SU-DHL-6 (cell line): ENCODE data around the gene RTL5.

ENCODE experiments used
- EZH2phosphoT487 ChIP-seq: fragments of 200-600 bp; sonication (generic), shearing (Covaris generic); conservative IDR thresholded peaks from 2 replicates; pipeline ENCODE4 v1.6.1; 2018; ENCODE audit warnings: mild to moderate bottlenecking, antibody characterized with exemption, low read length, moderate library complexity, mixed read lengths
- TF ChIP-seq, protein P1 (sequence below): fragments of 200-600 bp; sonication (generic); IDR thresholded peaks from one replicate; pipeline ENCODE4 v1.5.1; 2017; ENCODE audit warnings: antibody characterized with exemption, mild to moderate bottlenecking, low read length, moderate library complexity; ENCODE audit not compliant: insufficient read depth, poor library complexity, severe bottlenecking

GRCh38 chrX:72086995-72087394 is 44.7 kb downstream of the RTL5 start:
- TF ChIP-seq, protein P1, sequence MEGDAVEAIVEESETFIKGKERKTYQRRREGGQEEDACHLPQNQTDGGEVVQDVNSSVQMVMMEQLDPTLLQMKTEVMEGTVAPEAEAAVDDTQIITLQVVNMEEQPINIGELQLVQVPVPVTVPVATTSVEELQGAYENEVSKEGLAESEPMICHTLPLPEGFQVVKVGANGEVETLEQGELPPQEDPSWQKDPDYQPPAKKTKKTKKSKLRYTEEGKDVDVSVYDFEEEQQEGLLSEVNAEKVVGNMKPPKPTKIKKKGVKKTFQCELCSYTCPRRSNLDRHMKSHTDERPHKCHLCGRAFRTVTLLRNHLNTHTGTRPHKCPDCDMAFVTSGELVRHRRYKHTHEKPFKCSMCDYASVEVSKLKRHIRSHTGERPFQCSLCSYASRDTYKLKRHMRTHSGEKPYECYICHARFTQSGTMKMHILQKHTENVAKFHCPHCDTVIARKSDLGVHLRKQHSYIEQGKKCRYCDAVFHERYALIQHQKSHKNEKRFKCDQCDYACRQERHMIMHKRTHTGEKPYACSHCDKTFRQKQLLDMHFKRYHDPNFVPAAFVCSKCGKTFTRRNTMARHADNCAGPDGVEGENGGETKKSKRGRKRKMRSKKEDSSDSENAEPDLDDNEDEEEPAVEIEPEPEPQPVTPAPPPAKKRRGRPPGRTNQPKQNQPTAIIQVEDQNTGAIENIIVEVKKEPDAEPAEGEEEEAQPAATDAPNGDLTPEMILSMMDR: no peak
- no peak for TF ChIP-seq EZH2phosphoT487
